K562 (cell line): ENCODE data around the gene PUSL1. TPM values are rescaled to one million over a fixed set of nuclear protein-coding genes. Genes with fewer than 3 reads are reported as not detected.
A peak's percentile ranks its signal among the peaks of the same experiment; 100 is the strongest.

ENCODE experiments used
- CREBBP ChIP-seq: IDR thresholded peaks from one replicate; pipeline ENCODE4 v1.6.1; 2012; ENCODE audit warnings: low read depth, mild to moderate bottlenecking, control low read depth, inconsistent platforms, low read length
- ERF ChIP-seq: fragments of 450-650 bp; formaldehyde crosslinking; IDR thresholded peaks from 2 replicates; pipeline ENCODE4 v1.4.0; 2020; ENCODE audit warnings: mild to moderate bottlenecking, mixed read lengths
- JUN ChIP-seq, 2 experiments: sonication (generic) in 1 of 2; formaldehyde crosslinking in 1 of 2; IDR thresholded peaks; 2 replicates each; pipeline versions ENCODE4 v1.6.1 to v1.8.0; 2012 to 2022; ENCODE audit warnings: borderline replicate concordance in 2 of 2, mild to moderate bottlenecking in 2 of 2, improper control_type of control experiment in 1 of 2, low read depth in 1 of 2, low read length in 1 of 2, missing genetic modification reagents in 1 of 2
- KHSRP ChIP-seq: fragments of 450-650 bp; IDR thresholded peaks from 2 replicates; pipeline ENCODE4 v1.6.1; 2017
- RNF2 ChIP-seq: sonication (generic); IDR thresholded peaks from 2 replicates; pipeline ENCODE4 v1.6.1; 2016
- SIN3A ChIP-seq, 2 experiments: fragments of 150-350 bp in 1 of 2; IDR thresholded peaks; 2 replicates each; pipeline ENCODE4 v1.6.1; 2011 to 2016; ENCODE audit warnings: borderline replicate concordance in 2 of 2, low read depth in 2 of 2, low read length in 2 of 2, mild to moderate bottlenecking in 2 of 2, moderate library complexity in 2 of 2; ENCODE audit not compliant: control insufficient read depth in 1 of 2
- SIRT6 ChIP-seq: IDR thresholded peaks from one replicate; pipeline ENCODE4 v1.6.1; 2012; ENCODE audit warnings: low read depth, mild to moderate bottlenecking, control low read depth, inconsistent platforms, low read length, moderate library complexity
- SREBF2 ChIP-seq: sonication (generic); formaldehyde crosslinking; IDR thresholded peaks from 2 replicates; pipeline ENCODE4 v1.4.0; 2020; ENCODE audit warnings: mild to moderate bottlenecking, missing genetic modification reagents
- SRSF1 ChIP-seq: fragments of 200-400 bp; formaldehyde crosslinking; IDR thresholded peaks from 2 replicates; pipeline ENCODE4 v1.6.1; 2017; ENCODE audit warnings: mild to moderate bottlenecking, low read depth, low read length, moderate library complexity
- STAG1 ChIP-seq: sonication (generic); formaldehyde crosslinking; IDR thresholded peaks from 2 replicates; pipeline ENCODE4 v1.5.0; 2020; ENCODE audit warnings: missing genetic modification reagents, borderline replicate concordance
- TARDBP ChIP-seq: fragments of 450-650 bp; IDR thresholded peaks from 2 replicates; pipeline ENCODE4 v1.6.1; 2016
- ZNF124 ChIP-seq: sonication (generic); formaldehyde crosslinking; IDR thresholded peaks from 2 replicates; pipeline ENCODE4 v1.8.1; 2022; ENCODE audit warnings: missing genetic modification reagents
- polyA plus RNA-seq, 8 experiments: library from polyadenylated mRNA; depleted of rRNA in 4 of 8; stranded (reverse) in 5 of 8; unstranded in 3 of 8; fragments of >200 nt; fragmentation: Nextera tagmentation in 2 of 8; fragmentation: Illumina TruSeq in 1 of 8; extraction: Ambion mirVana in 2 of 8; extraction: Trizol in 1 of 8; gene quantifications; 2 replicates each; pipeline versions ENCODE4 v1.2.1 to v1.2.3, GENCODE V29; 2011 to 2014; ENCODE audit warnings: inconsistent platforms in 1 of 8, missing spikeins in 1 of 8
- total RNA-seq, 7 experiments: library from RNA; depleted of rRNA in 6 of 7; stranded (reverse); fragments of >200 nt in 6 of 7; fragmentation: Illumina TruSeq in 2 of 7; extraction: Trizol in 2 of 7; gene quantifications; 2 replicates each; pipeline versions ENCODE4 v1.2.1 to v1.2.3, GENCODE V29; 2011 to 2021; ENCODE audit warnings: low replicate concordance in 1 of 7
- TF ChIP-seq, protein P1 (sequence below): sonication (generic); formaldehyde crosslinking; IDR thresholded peaks from 2 replicates; pipeline ENCODE4 v1.8.0; 2022; ENCODE audit warnings: mild to moderate bottlenecking, missing genetic modification reagents
- TF ChIP-seq, protein P2 (sequence below): sonication (generic); formaldehyde crosslinking; IDR thresholded peaks from 2 replicates; pipeline ENCODE4 v1.5.0; 2020; ENCODE audit warnings: missing genetic modification reagents
- TF ChIP-seq, protein P3 (sequence below), 2 experiments: IDR thresholded peaks; 2 replicates each; pipeline ENCODE4 v1.6.1; 2011; ENCODE audit warnings: borderline replicate concordance in 1 of 2, control low read depth in 1 of 2, low read depth in 1 of 2, low read length in 1 of 2, mild to moderate bottlenecking in 1 of 2, mixed read lengths in 1 of 2, moderate library complexity in 1 of 2; ENCODE audit not compliant: insufficient read depth in 1 of 2, insufficient read length in 1 of 2, poor library complexity in 1 of 2, severe bottlenecking in 1 of 2; ENCODE audit errors: extremely low read depth in 1 of 2
- TF ChIP-seq, protein P4 (sequence below): fragments of 450-650 bp; formaldehyde crosslinking; IDR thresholded peaks from 2 replicates; pipeline ENCODE4 v1.4.0; 2020; ENCODE audit warnings: mild to moderate bottlenecking
- TF ChIP-seq, protein P5 (sequence below): sonication (generic); formaldehyde crosslinking; IDR thresholded peaks from 2 replicates; pipeline ENCODE4 v1.8.1; 2023; ENCODE audit warnings: mild to moderate bottlenecking, missing genetic modification reagents

The PUSL1 gene
- total and polyA plus RNA-seq, 9 of the 15 experiments (the other 6 are each of a cell fraction or from before 2014, with no cell fraction given): 0.62 to 86.9 (median 13.6) TPM

DNA sequence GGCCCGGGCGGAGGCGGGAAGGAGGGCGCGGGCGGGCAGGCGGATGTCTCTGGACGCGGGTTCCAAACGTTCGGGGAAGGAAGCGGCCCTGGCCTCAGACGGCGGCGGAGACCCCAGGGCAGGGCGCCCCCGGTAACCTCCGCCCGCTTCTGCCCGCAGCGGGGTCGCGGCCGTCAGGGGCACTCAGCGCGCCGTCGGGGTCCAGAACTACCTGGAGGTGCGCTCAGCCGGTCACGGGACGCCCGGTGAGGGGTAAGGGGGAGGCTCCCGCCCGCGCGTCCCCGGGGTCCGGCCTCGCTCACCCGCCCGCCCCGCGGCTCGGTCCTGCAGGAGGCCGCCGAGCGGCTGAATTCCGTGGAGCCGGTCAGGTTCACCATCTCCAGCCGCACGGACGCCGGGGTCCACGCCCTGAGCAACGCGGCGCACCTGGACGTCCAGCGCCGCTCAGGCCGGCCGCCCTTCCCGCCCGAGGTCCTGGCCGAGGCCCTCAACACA, 406 bp downstream of the PUSL1 start (continued):
- TF ChIP-seq, protein P1, sequence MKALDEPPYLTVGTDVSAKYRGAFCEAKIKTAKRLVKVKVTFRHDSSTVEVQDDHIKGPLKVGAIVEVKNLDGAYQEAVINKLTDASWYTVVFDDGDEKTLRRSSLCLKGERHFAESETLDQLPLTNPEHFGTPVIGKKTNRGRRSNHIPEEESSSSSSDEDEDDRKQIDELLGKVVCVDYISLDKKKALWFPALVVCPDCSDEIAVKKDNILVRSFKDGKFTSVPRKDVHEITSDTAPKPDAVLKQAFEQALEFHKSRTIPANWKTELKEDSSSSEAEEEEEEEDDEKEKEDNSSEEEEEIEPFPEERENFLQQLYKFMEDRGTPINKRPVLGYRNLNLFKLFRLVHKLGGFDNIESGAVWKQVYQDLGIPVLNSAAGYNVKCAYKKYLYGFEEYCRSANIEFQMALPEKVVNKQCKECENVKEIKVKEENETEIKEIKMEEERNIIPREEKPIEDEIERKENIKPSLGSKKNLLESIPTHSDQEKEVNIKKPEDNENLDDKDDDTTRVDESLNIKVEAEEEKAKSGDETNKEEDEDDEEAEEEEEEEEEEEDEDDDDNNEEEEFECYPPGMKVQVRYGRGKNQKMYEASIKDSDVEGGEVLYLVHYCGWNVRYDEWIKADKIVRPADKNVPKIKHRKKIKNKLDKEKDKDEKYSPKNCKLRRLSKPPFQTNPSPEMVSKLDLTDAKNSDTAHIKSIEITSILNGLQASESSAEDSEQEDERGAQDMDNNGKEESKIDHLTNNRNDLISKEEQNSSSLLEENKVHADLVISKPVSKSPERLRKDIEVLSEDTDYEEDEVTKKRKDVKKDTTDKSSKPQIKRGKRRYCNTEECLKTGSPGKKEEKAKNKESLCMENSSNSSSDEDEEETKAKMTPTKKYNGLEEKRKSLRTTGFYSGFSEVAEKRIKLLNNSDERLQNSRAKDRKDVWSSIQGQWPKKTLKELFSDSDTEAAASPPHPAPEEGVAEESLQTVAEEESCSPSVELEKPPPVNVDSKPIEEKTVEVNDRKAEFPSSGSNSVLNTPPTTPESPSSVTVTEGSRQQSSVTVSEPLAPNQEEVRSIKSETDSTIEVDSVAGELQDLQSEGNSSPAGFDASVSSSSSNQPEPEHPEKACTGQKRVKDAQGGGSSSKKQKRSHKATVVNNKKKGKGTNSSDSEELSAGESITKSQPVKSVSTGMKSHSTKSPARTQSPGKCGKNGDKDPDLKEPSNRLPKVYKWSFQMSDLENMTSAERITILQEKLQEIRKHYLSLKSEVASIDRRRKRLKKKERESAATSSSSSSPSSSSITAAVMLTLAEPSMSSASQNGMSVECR: peak; percentile 72; the same call in 1 of the 2 replicates
- peak; percentile 53 for TF ChIP-seq SIRT6
- no peak for TF ChIP-seq ZNF124 (CRISPR knock-in tag)
- TF ChIP-seq ERF (CRISPR knock-in tag): 0 out of 2 replicates have a peak, but pooled peaks have one; percentile 18
- peak; percentile 20 to 84; a peak in 1 of 4 replicates for TF ChIP-seq SIN3A (IDR thresholded peaks at IDR 0.05; ENCODE audit: borderline replicate concordance in 2 of 2, control insufficient read depth in 1 of 2, low read depth in 2 of 2, low read length in 2 of 2)
- TF ChIP-seq SREBF2: no peak
- TF ChIP-seq RNF2: no peak
- TF ChIP-seq, protein P2, sequence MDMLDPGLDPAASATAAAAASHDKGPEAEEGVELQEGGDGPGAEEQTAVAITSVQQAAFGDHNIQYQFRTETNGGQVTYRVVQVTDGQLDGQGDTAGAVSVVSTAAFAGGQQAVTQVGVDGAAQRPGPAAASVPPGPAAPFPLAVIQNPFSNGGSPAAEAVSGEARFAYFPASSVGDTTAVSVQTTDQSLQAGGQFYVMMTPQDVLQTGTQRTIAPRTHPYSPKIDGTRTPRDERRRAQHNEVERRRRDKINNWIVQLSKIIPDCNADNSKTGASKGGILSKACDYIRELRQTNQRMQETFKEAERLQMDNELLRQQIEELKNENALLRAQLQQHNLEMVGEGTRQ (CRISPR knock-in tag): 0 out of 2 replicates have a peak, but pooled peaks have one; percentile 14
- TF ChIP-seq, protein P3, sequence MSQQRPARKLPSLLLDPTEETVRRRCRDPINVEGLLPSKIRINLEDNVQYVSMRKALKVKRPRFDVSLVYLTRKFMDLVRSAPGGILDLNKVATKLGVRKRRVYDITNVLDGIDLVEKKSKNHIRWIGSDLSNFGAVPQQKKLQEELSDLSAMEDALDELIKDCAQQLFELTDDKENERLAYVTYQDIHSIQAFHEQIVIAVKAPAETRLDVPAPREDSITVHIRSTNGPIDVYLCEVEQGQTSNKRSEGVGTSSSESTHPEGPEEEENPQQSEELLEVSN (IDR thresholded peaks at IDR 0.05; ENCODE audit: borderline replicate concordance in 1 of 2, extremely low read depth in 1 of 2, insufficient read depth in 1 of 2, insufficient read length in 1 of 2, low read depth in 1 of 2, low read length in 1 of 2, poor library complexity in 1 of 2, severe bottlenecking in 1 of 2): peak in 1 of 2 experiments; percentile 47
- TF ChIP-seq SRSF1: no peak
- TF ChIP-seq, protein P4, sequence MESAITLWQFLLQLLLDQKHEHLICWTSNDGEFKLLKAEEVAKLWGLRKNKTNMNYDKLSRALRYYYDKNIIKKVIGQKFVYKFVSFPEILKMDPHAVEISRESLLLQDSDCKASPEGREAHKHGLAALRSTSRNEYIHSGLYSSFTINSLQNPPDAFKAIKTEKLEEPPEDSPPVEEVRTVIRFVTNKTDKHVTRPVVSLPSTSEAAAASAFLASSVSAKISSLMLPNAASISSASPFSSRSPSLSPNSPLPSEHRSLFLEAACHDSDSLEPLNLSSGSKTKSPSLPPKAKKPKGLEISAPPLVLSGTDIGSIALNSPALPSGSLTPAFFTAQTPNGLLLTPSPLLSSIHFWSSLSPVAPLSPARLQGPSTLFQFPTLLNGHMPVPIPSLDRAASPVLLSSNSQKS: no peak
- TF ChIP-seq KHSRP: no peak
- TF ChIP-seq TARDBP: 0 out of 2 replicates have a peak, but pooled peaks have one; percentile 15
- TF ChIP-seq, protein P5, sequence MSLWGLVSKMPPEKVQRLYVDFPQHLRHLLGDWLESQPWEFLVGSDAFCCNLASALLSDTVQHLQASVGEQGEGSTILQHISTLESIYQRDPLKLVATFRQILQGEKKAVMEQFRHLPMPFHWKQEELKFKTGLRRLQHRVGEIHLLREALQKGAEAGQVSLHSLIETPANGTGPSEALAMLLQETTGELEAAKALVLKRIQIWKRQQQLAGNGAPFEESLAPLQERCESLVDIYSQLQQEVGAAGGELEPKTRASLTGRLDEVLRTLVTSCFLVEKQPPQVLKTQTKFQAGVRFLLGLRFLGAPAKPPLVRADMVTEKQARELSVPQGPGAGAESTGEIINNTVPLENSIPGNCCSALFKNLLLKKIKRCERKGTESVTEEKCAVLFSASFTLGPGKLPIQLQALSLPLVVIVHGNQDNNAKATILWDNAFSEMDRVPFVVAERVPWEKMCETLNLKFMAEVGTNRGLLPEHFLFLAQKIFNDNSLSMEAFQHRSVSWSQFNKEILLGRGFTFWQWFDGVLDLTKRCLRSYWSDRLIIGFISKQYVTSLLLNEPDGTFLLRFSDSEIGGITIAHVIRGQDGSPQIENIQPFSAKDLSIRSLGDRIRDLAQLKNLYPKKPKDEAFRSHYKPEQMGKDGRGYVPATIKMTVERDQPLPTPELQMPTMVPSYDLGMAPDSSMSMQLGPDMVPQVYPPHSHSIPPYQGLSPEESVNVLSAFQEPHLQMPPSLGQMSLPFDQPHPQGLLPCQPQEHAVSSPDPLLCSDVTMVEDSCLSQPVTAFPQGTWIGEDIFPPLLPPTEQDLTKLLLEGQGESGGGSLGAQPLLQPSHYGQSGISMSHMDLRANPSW (CRISPR knock-in tag): no peak
- no peak for TF ChIP-seq STAG1
- no peak for TF ChIP-seq JUN (IDR thresholded peaks at IDR 0.05; ENCODE audit: borderline replicate concordance, low read depth, low read length)
- peak; percentile 18; the same call in 1 of the 2 replicates for TF ChIP-seq JUN (CRISPR knock-in tag; IDR thresholded peaks at IDR 0.05; ENCODE audit: borderline replicate concordance)
- TF ChIP-seq CREBBP: no peak
